Lower leg skin (tissue), 3 donors: ENCODE measurements around the gene EPB41.

Experiments
- CTCF ChIP-seq, 3 donors: fragments of 450-650 bp; IDR thresholded peaks; one replicate each; pipeline ENCODE4 v1.5.1; 2016; ENCODE audit warnings: antibody characterized with exemption in 3 of 3, mild to moderate bottlenecking in 3 of 3, moderate library complexity in 2 of 3
- POLR2A ChIP-seq, 2 donors: fragments of 450-650 bp; IDR thresholded peaks; one replicate each; pipeline ENCODE4 v1.6.1; 2016 to 2017; ENCODE audit warnings: antibody characterized with exemption in 2 of 2, mild to moderate bottlenecking in 1 of 2, moderate library complexity in 1 of 2

DNA sequence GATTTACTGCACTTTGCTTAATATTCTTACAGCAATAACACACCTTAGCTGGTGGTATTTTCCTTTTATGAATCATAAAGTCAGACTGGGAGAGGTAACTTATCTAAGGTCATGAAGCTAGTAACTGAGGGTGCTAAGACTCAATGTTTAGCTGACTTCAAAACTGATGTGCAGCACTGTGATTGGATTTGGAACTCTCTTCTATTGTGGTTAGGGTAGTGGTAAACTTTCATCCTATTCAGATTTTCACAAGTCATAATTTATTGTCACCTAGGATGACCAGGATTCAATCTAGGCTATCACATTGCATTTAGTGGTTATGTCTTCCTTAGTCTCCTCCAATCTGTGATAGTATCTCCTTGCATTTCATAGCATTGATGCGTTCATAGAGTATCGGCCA, 18.9 kb downstream of the EPB41 start:
- no peak for TF ChIP-seq CTCF (IDR thresholded peaks at IDR 0.05)
- no peak for TF ChIP-seq POLR2A (IDR thresholded peaks at IDR 0.05)
